DOHH2 (cell line): ENCODE data around the gene ITPR1.

Experiments used
- CTCF ChIP-seq: fragments of 200-600 bp; sonication (generic); IDR thresholded peaks from one replicate; pipeline ENCODE4 v1.5.1; 2014; ENCODE audit warnings: antibody characterized with exemption, mild to moderate bottlenecking, low read depth, low read length; ENCODE audit not compliant: poor library complexity, severe bottlenecking
- EZH2phosphoT487 ChIP-seq: fragments of 200-600 bp; sonication (generic); IDR thresholded peaks from 2 replicates; pipeline ENCODE4 v1.6.1; 2017; ENCODE audit warnings: borderline replicate concordance, mild to moderate bottlenecking, antibody characterized with exemption, low read length, moderate library complexity, mixed read lengths

GRCh38 chr3:4841776-4842440 is 348.8 kb downstream of the ITPR1 start:
- TF ChIP-seq CTCF (no peak), EZH2phosphoT487 (no peak)
